HT-29 (cell line): Measurements from ENCODE around the gene HIVEP2. TPM values are rescaled to one million over a fixed set of nuclear protein-coding genes. Genes with fewer than 3 reads are reported as not detected.

Source experiments
- DNase-seq: peaks from one replicate; pipeline ENCODE4 v3.0.0-alpha.2; 2015; ENCODE audit warnings: low spot score
- total RNA-seq: library from RNA; depleted of rRNA; stranded (reverse); fragments of >200 nt; shearing (Covaris generic); gene quantifications from 2 replicates; pipeline ENCODE4 v1.2.3, GENCODE V29; 2014; rRNA removed

Gene HIVEP2
- total RNA-seq, 1 experiment from 2014 or later, result 5.3 TPM

- DNase-seq, result no peak
Observed at GRCh38 chr6:142712231-142712630, 232.7 kb downstream of the HIVEP2 start.

- DNase-seq, result no peak
Observed at GRCh38 chr6:142708651-142709050, 236.3 kb downstream of the HIVEP2 start.

- no peak for DNase-seq
Observed at GRCh38 chr6:142707255-142707654, 237.7 kb downstream of the HIVEP2 start.

- no peak for DNase-seq
Observed at GRCh38 chr6:142706210-142706609, 238.8 kb downstream of the HIVEP2 start.

GRCh38 chr6:142705054-142705453, 239.9 kb downstream of the HIVEP2 start:
- no peak for DNase-seq

GRCh38 chr6:142702501-142703460, 242.2 kb downstream of the HIVEP2 start:
- no peak for DNase-seq

Other genes starting within 250 kb of the HIVEP2 start
- gene AIG1, start 115.7 kb upstream of the HIVEP2 start, total RNA-seq, result 18.2 and 21.9 TPM in 2 replicates